Karpas-422 (cell line): ENCODE measurements around the gene BNIP2. TPM values are rescaled to one million over a fixed set of nuclear protein-coding genes. Genes with fewer than 3 reads are reported as not detected.

Experiments used
- DNase-seq: peaks from one replicate; pipeline ENCODE4 v3.0.0-alpha.2; 2015
- H2AFZ ChIP-seq: fragments of 200-600 bp; sonication (generic); 2 replicates; pipeline ENCODE4 v1.6.1; 2014; ENCODE audit warnings: antibody characterized with exemption, low read length, mixed read lengths
- H3K27ac ChIP-seq: fragments of 200-600 bp; sonication (generic); 2 replicates; pipeline ENCODE4 v1.5.1; 2014; ENCODE audit warnings: mild to moderate bottlenecking, low read length, moderate library complexity
- H3K27me3 ChIP-seq: fragments of 200-600 bp; sonication (generic); 2 replicates; pipeline ENCODE4 v1.6.1; 2014; ENCODE audit warnings: low read length, mixed read lengths
- H3K36me3 ChIP-seq: fragments of 200-600 bp; sonication (generic); 2 replicates; pipeline ENCODE4 v1.6.1; 2014; ENCODE audit warnings: low read length, mixed read lengths; ENCODE audit not compliant: insufficient read depth
- H3K4me1 ChIP-seq: fragments of 200-600 bp; sonication (generic); 2 replicates; pipeline ENCODE4 v1.6.1; 2014; ENCODE audit warnings: mild to moderate bottlenecking, low read length, mixed read lengths
- H3K4me2 ChIP-seq: fragments of 200-600 bp; sonication (generic); 2 replicates; pipeline ENCODE4 v1.6.1; 2014; ENCODE audit warnings: low read length, low read depth, mild to moderate bottlenecking; ENCODE audit not compliant: poor library complexity, severe bottlenecking
- H3K4me3 ChIP-seq: fragments of 200-600 bp; sonication (generic); 2 replicates; pipeline ENCODE4 v1.5.1; 2014; ENCODE audit warnings: mild to moderate bottlenecking, antibody characterized with exemption, low read length, mixed read lengths
- H3K79me2 ChIP-seq: fragments of 200-600 bp; sonication (generic); 2 replicates; pipeline ENCODE4 v1.6.1; 2014; ENCODE audit warnings: mild to moderate bottlenecking, low read length, mixed read lengths
- H3K9ac ChIP-seq: fragments of 200-600 bp; sonication (generic); 2 replicates; pipeline ENCODE4 v1.6.0; 2014; ENCODE audit warnings: low read length
- H3K9me2 ChIP-seq: fragments of 200-600 bp; sonication (generic), shearing (Covaris generic); replicated peaks from 2 replicates; pipeline ENCODE4 v1.6.0; 2014; ENCODE audit warnings: mild to moderate bottlenecking, low read length, moderate library complexity; ENCODE audit not compliant: insufficient read depth
- H3K9me3 ChIP-seq: fragments of 300-700, 200-600 bp; sonication (generic); 2 replicates; pipeline ENCODE4 v1.6.1; 2014; ENCODE audit warnings: low read length, mixed read lengths
- H4K20me1 ChIP-seq: fragments of 200-600 bp; sonication (generic); 2 replicates; pipeline ENCODE4 v1.6.1; 2014; ENCODE audit warnings: mild to moderate bottlenecking, antibody characterized with exemption, low read length, low read depth; ENCODE audit not compliant: insufficient read depth
- total RNA-seq: library from RNA; depleted of rRNA; stranded (reverse); fragments of >200 nt; shearing (Covaris generic); gene quantifications from 2 replicates; pipeline ENCODE4 v1.2.3, GENCODE V29; 2014; ENCODE audit warnings: low replicate concordance

The BNIP2 gene
- total RNA-seq, 1 experiment from 2014 or later = 93.4 TPM

- H2AFZ ChIP-seq = no peak overlapping the region
- no peaks in the 10 kb centered on the region for H4K20me1 ChIP-seq
- H3K36me3 ChIP-seq = no peaks in the 10 kb centered on the region
- H3K9me2 ChIP-seq = no peaks in the 10 kb centered on the region
- no peaks in the 10 kb centered on the region for H3K79me2 ChIP-seq
- H3K9ac ChIP-seq = no peak overlapping the region
- H3K27ac ChIP-seq = no peak overlapping the region
- DNase-seq = no peak
- no peaks in the 10 kb centered on the region for H3K27me3 ChIP-seq
- peaks cover under 1% of the 10 kb centered on the region; the same call in 1 of the 2 replicates for H3K4me1 ChIP-seq
- H3K4me3 ChIP-seq = no peak overlapping the region
- H3K4me2 ChIP-seq = no peak overlapping the region
- no peaks in the 10 kb centered on the region for H3K9me3 ChIP-seq
Observed at GRCh38 chr15:59696332-59696731, 7.2 kb upstream of the BNIP2 start.

- no peaks in the 10 kb centered on the region for H3K36me3 ChIP-seq
- H3K27me3 ChIP-seq = no peaks in the 10 kb centered on the region
- no peak overlapping the region for H3K9ac ChIP-seq
- DNase-seq = no peak
- no peaks in the 10 kb centered on the region for H3K9me2 ChIP-seq
- H3K27ac ChIP-seq = no peak overlapping the region
- no peaks in the 10 kb centered on the region for H3K79me2 ChIP-seq
- H3K9me3 ChIP-seq = no peaks in the 10 kb centered on the region
- no peak overlapping the region for H3K4me3 ChIP-seq
- no peak overlapping the region for H3K4me2 ChIP-seq
- H3K4me1 ChIP-seq = peaks cover 10% of the 10 kb centered on the region
- H4K20me1 ChIP-seq = no peaks in the 10 kb centered on the region
- H2AFZ ChIP-seq = no peak overlapping the region
Observed at GRCh38 chr15:59694779-59695178, 5.7 kb upstream of the BNIP2 start.

- peaks cover 28% of the 10 kb centered on the region for H3K79me2 ChIP-seq
- peaks cover 23% of the 10 kb centered on the region for H4K20me1 ChIP-seq
- no peak overlapping the region for H3K4me2 ChIP-seq
- no peaks in the 10 kb centered on the region for H3K9me2 ChIP-seq
- H3K27ac ChIP-seq = no peak overlapping the region
- H3K36me3 ChIP-seq = no peaks in the 10 kb centered on the region; the same call in 1 of the 2 replicates
- H3K4me1 ChIP-seq = peaks cover 27% of the 10 kb centered on the region
- peak; percentile 85 for DNase-seq
- H2AFZ ChIP-seq = no peak overlapping the region
- no peak overlapping the region for H3K4me3 ChIP-seq
- no peak overlapping the region for H3K9ac ChIP-seq
- no peaks in the 10 kb centered on the region for H3K9me3 ChIP-seq
- no peaks in the 10 kb centered on the region for H3K27me3 ChIP-seq
Observed at GRCh38 chr15:59691194-59691805, 2.2 kb upstream of the BNIP2 start.

GRCh38 chr15:59689626-59690236, 611 bp upstream of the BNIP2 start:
- peaks cover 30% of the 10 kb centered on the region for H4K20me1 ChIP-seq
- H3K4me3 ChIP-seq = peak overlapping the region; percentile 82
- H3K36me3 ChIP-seq = peaks cover 11% of the 10 kb centered on the region; the same call in 1 of the 2 replicates
- no peaks in the 10 kb centered on the region for H3K9me2 ChIP-seq
- peak overlapping the region; percentile 71 for H3K27ac ChIP-seq
- no peaks in the 10 kb centered on the region for H3K27me3 ChIP-seq
- no peaks in the 10 kb centered on the region for H3K9me3 ChIP-seq
- H2AFZ ChIP-seq = peak overlapping the region; percentile 97
- DNase-seq = peak; percentile 91
- H3K4me1 ChIP-seq = peaks cover 34% of the 10 kb centered on the region
- H3K79me2 ChIP-seq = peaks cover 44% of the 10 kb centered on the region
- peak overlapping the region; percentile 68 for H3K9ac ChIP-seq
- peak overlapping the region; percentile 82 for H3K4me2 ChIP-seq

GRCh38 chr15:59688423-59688781, 718 bp downstream of the BNIP2 start:
- peak; percentile 72 for DNase-seq
- H3K4me2 ChIP-seq = peak overlapping the region; percentile 82
- H2AFZ ChIP-seq = peak overlapping the region; percentile 0; the same call in 1 of the 2 replicates
- peaks cover 30% of the 10 kb centered on the region for H4K20me1 ChIP-seq
- peaks cover 14% of the 10 kb centered on the region; the same call in 1 of the 2 replicates for H3K36me3 ChIP-seq
- H3K9me2 ChIP-seq = no peaks in the 10 kb centered on the region
- H3K4me3 ChIP-seq = peak overlapping the region; percentile 82
- H3K79me2 ChIP-seq = peaks cover 57% of the 10 kb centered on the region
- peaks cover 34% of the 10 kb centered on the region for H3K4me1 ChIP-seq
- peak overlapping the region; percentile 98 for H3K9ac ChIP-seq
- H3K9me3 ChIP-seq = no peaks in the 10 kb centered on the region
- H3K27me3 ChIP-seq = no peaks in the 10 kb centered on the region
- H3K27ac ChIP-seq = peak overlapping the region; percentile 74

GRCh38 chr15:59687836-59688235, 1.3 kb downstream of the BNIP2 start:
- Histone ChIP-seq H3K79me2 (peaks cover 63% of the 10 kb centered on the region), H4K20me1 (peaks cover 30% of the 10 kb centered on the region), H3K9ac (peak overlapping the region; percentile 98), H3K9me2 (no peaks in the 10 kb centered on the region), H3K36me3 (peaks cover 19% of the 10 kb centered on the region; the same call in 1 of the 2 replicates), H3K4me2 (peak overlapping the region; percentile 82), H3K27me3 (no peaks in the 10 kb centered on the region), H3K9me3 (no peaks in the 10 kb centered on the region), H3K27ac (peak overlapping the region; percentile 74), H3K4me3 (peak overlapping the region; percentile 82), H2AFZ (no peak overlapping the region), H3K4me1 (peaks cover 34% of the 10 kb centered on the region)
- peak; percentile 86 for DNase-seq

GRCh38 chr15:59686389-59686788, 2.7 kb downstream of the BNIP2 start:
- Histone ChIP-seq H3K27me3 (no peaks in the 10 kb centered on the region), H2AFZ (no peak overlapping the region), H3K79me2 (peaks cover 74% of the 10 kb centered on the region), H3K9me2 (no peaks in the 10 kb centered on the region), H3K9ac (peak overlapping the region; percentile 31; the same call in 1 of the 2 replicates), H3K36me3 (peaks cover 23% of the 10 kb centered on the region; the same call in 1 of the 2 replicates), H3K4me2 (peak overlapping the region; percentile 82), H3K4me3 (peak overlapping the region; percentile 20; the same call in 1 of the 2 replicates), H4K20me1 (peaks cover 30% of the 10 kb centered on the region), H3K27ac (peak overlapping the region; percentile 55), H3K9me3 (no peaks in the 10 kb centered on the region), H3K4me1 (peaks cover 34% of the 10 kb centered on the region)
- peak; percentile 56 for DNase-seq

GRCh38 chr15:59685737-59686297, 3.3 kb downstream of the BNIP2 start:
- Histone ChIP-seq H3K27ac (peak overlapping the region; percentile 55), H4K20me1 (peaks cover 30% of the 10 kb centered on the region)

More at GRCh38 chr15:59685737-59686297, 3.3 kb downstream of the BNIP2 start:
- peak overlapping the region; percentile 82 for H3K4me2 ChIP-seq
- no peaks in the 10 kb centered on the region for H3K27me3 ChIP-seq
- no peaks in the 10 kb centered on the region for H3K9me2 ChIP-seq
- peaks cover 28% of the 10 kb centered on the region for H3K36me3 ChIP-seq
- H3K9ac ChIP-seq = peak overlapping the region; percentile 31; the same call in 1 of the 2 replicates
- peaks cover 29% of the 10 kb centered on the region for H3K4me1 ChIP-seq
- H3K9me3 ChIP-seq = no peaks in the 10 kb centered on the region
- DNase-seq = no peak
- H3K79me2 ChIP-seq = peaks cover 77% of the 10 kb centered on the region
- no peak overlapping the region for H2AFZ ChIP-seq
- H3K4me3 ChIP-seq = 0 out of 2 replicates have a peak overlapping the region, but pooled peaks have one; percentile 20
